ENCODE results near the gene CDT1.
"Not testable (repeated sequence)": the region's sequence is repeated elsewhere in the genome, so short reads cannot be mapped to it uniquely, and the experiment has no call there.

Gene CDT1

DNA sequence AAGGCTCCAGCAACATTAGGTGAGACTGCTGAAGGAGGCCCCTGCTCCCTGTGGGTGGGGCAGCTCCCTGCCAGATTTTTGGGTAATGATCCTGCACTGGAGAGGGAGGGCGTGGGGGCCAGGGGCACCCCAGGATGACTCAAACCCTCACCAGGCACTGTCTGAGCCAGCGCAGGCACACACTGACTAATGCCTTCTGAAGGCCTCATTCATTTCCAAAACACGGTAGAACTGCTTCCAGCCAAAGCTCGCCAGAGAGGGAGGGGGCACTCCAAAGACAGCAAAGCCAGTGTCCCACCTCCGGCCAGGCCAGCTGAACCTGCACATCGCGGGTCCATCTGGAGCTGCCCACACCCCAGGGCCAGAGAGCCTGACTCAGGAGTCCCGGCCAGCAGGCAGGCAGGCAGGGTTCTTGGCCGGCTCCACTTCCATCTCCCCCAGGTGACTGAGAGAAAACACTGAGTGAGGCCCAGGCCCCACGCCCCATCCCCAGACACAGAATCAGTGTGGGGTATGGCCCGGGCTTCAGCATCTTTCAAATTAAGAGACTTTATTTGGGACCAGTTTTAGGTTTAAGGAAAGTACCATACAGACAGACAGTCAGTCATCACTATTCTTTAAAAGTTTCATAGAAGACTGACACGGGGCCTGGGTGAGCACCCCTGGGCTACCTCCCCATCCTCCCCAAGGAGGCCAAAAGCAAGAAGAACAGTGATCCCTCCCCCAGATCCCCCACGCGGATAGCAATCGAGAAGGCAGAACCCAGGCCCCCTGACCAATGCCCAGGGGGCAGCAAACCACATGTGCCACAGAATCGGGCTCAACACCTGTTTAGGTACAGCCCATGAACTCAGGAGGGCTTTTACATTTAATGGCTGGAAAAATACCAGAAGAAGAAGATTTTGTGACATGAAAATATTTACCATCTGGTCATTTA is 20.9 kb upstream of the CDT1 start:
- peak overlapping the region; percentile 94 for H3K27ac ChIP-seq
- DNase-seq (ENCODE audit: low read depth, low spot score): peak; percentile 60

DNA sequence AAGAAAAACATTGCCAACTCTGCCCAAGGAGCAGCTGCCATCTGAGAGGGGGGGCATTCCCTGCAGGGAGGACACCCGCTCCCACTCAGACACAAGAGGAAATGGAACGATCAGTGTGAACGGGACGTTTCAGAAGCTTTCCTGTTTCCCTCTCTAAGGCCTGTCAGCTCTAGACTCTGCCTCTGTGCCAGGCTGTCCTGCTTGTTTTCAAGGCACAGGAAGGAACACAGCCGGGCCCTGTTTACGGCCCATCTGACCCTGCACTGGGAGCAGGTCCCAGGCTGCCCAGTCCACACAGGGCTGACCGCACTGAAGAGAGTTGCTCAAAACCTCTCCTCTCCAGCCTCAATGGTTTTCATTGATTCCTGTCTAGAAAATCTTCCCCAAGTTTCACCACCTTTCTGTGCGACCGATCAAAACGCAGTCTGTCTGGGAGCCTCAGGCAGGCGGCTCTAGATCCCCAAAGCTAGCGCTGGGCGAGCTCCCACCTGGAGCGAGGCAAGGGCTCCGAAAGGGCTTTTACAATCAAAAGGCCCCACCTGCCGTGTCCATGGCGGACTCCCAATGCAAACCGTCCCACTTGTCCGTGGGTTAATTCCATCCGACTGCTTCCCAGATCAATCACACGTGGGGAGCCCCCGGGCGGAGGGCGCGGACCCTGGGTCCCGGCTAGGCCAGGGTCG is 20.1 kb upstream of the CDT1 start:
- H3K27ac ChIP-seq: peak overlapping the region; percentile 94
- DNase-seq (ENCODE audit: low read depth, low spot score): no peak

DNA sequence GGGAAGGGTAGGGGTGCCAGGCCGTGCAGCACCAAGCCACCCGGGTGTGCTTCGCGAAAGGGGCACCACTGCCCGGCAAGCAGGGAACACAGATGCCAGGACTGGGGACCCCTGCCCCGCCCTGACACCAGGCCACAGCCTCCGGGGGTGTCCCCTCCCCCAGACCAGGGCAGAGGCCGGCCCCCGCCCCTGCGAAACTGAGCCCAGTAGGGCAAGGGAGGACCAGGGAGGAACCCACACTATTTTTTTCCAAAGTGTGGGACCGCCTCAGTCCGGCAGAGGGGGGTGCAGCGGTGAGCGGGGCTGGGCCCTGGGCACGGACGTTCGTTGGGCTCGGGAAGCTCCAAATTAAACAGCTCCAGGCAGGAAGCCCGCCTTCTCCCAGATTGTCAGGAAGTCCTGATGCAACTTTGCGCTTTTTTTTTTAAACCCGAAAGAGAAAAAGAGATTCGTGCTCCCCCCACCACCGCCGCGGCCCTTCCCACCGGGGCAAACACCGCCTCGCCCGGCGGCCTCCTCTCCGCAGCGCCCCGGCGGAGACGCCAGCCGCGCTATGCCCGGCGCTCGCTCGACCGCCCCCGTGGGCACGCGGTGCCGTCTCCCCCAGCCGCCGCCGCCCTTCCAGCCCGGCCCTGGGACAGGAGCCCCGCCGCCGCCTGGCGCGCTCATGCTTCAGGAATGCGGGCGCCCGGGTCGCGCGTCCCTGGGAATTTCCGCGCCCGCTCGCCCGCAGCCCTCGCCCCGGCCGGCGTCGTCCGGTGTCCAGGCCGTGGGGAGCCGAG is 19.3 kb upstream of the CDT1 start:
- no peak for DNase-seq (ENCODE audit: low read depth, low spot score)
- H3K27ac ChIP-seq: peak overlapping the region; percentile 94

DNA sequence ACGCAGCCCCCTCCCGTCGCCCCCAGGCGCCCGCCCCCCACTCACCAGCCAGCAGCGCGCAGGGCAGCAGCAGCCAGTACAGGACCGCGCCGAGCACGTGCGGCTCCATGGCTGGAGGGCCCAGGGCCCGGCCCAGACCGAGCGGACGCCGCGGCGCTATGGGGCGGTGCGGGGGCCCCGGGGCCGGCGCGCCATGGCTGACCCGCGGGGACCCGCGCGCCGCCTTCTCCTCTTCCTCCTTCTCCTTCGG is 18.8 kb upstream of the CDT1 start:
- peak overlapping the region; percentile 94 for H3K27ac ChIP-seq
- DNase-seq (ENCODE audit: low read depth, low spot score): no peak

DNA sequence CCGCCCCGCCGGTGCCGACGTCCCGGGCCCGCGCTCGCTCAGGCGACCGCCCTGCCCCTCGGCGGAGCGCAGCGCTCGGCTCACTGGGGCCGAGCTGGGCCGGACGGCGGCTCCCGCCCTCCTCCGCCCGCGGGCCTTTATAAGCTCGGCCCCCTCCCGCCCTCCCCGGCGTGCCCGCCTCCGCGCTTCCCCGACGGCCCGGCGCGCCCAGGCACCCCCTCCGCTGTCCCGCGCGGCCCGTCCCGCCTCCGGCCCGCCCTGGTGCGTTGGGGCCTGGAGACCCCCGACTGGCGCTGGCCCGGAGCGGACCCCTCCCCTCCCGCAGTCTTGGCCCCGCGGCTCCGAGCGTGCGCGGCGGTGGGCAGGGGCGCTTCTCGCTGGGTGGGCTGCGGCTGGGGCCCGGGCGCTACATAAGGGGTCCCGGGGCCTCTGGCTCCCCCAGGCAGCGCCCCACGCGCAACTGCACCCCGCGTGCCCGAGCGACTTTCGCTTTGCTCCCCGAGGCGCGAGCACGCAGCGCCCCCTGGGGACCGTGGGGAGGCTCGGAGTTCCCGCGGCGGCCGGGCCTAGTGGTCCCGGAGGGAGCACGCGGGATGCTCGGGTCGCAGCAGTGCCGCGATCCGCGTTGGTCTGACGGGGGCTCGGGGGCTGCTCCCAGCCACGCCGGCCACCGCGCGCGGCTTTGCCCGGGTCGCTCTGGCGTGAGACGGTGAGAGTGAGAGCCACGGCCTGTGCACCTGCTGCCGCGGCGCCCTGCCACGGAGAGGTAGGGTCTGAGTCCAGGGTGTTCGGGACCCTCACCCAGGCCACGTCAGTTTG is 18.3 kb upstream of the CDT1 start, which contains the start of gene PIEZO1:
TSS of gene PIEZO1 (minus strand) at position 115 of the 819 bp plus-strand sequence. CDS start 256 bp downstream, outside the sequence.
- no peak for DNase-seq (ENCODE audit: low read depth, low spot score)
- H3K27ac ChIP-seq: peak within 1 kb of the TSS; percentile 94

DNA sequence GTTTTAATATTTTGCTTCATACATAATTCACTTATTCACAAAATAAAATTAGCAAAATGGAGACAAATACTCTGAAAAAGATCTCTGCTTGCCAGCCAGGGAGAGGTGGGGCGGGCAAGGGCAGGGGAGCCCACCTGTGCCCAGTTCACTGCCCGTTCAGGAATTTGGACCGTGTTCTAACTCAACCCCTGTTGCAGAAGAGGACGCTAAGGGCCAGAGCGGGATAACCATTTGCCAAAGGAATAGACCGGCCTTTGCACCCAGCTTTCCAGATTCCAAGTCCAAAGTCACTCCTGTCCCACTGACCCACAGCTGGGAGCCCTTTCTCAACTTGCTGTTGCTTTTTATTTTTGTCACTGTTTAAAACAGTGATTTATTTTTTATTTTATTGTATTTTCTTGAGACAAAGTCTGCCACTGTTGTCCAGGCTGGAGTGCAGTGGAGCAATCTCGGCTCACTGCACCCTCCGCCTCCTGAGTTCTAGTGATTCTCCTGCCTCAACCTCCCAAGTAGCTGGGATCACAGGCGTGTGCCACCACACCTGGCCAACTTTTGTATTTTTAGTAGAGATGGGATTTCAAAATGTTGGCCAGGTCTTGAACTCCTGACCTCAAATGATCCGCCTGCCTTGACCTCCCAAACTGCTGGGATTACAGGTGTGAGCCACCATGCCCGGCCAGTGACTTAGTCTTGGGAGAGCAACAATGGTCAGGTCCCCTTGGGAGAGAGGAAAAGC is 15.8 kb upstream of the CDT1 start:
- DNase-seq (ENCODE audit: low read depth, low spot score): no peak
- H3K27ac ChIP-seq: no peak overlapping the region

DNA sequence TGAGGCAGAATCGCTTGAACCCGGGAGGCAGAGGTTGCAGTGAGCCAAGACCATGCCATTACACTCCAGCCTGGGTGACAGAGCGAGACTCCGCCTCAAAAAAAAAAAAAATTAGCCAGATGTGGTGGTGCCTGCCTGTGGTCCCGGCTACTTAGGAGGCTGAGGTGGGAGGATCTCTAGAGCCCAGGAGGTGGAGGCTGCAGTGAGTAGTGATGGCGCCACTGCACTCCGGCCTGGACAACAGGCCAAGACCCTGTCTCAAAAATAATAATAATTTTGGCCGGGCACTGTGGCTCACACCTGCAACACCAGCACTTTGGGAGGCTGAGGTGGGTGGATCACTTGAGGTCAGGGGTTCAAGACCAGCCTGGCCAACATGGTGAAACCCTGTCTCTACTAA is 14.8 kb upstream of the CDT1 start:
- not testable (repeated sequence) for H3K27ac ChIP-seq; DNase-seq (ENCODE audit: low read depth, low spot score)

DNA sequence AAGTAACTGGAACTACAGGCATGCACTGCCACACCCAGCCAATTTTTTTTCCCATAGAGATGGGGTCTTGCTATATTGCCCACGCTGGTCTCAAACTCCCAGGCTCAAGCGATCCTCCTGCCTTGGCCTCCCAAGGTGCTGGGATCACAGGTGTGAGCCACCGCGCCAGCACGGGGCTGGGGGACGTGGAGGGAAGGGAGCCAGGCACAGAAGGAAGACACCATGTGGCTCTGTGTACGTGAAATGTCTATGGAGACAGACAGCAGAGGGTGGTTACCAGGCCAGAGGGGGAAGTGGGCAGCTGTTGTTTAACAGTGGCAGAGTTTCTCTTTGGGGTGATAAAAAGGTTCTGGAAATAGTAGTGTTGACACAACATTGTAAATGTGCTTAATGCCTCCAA is 14.0 kb upstream of the CDT1 start:
- no peak for DNase-seq (ENCODE audit: low read depth, low spot score)
- no peak overlapping the region for H3K27ac ChIP-seq

DNA sequence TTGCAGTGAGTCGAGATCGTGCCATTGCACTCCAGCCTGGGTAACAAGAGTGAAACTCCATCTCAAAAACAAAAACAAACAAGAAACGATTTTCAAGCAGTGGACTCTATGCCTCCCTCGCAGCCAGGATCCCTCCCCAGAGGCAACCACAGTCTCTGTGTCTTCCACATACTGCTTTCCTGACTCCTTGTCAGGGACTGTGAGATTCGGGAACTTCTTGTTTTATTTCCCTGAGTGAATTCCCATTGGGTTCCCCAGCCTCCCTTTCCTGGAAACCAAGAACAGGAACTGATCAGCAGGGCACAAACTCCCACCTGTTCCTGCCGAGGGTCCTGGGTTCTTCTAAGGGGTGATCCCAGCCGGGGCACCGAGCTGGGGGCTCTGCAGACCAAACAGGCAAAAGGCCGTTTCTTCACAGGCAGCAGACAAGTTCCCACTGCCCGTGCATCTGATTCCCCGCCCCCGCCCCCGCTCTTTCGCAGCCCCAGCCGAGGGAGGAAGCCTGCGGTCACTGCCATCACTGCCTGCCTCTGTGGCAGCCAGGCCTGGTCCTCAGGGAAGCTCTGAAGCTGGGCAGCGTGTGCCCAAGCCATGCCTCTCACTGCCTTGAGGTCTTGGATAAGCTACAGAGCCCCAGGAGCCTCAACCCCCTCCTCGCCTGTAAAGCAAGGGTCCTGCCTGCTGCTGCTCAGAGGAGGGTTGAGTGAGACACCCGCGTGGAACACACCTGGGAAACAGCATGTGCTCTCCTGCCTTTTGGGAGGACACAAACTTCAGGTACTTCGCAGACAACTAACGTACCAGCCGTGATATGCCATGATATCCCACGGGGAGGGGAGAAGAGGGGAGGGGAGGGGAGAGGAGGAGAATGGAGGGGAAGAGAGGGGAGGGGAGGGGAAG is 13.0 kb upstream of the CDT1 start:
- no peak for DNase-seq (ENCODE audit: low read depth, low spot score)

DNA sequence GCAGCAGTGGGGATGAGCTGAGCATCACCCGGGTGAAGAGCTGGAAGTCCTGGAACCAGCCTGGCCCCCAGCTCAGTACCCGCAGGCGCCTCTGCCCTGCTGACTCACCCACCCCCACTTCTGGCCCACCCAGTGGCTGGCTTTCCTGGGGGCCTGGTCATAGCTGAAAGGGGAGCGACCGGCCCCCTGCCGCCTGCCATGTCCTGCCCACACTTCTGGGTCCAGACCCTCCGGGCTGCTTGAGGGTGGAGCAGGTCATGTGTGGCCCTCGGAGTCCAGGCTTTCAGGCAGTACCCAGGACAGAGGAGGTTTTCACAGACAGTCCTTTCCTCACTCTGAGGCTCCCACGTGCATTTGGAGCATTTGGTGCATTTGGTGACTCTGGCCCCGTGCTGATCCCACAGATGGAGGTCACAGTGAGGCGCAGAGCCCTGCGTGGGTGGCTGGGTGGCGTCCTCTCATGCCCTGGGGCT is 11.5 kb upstream of the CDT1 start:
- no peak overlapping the region for H3K27ac ChIP-seq
- DNase-seq (ENCODE audit: low read depth, low spot score): no peak

More for the DNA sequence above, 13.0 kb upstream of the CDT1 start:
- H3K27ac ChIP-seq: no peak overlapping the region

DNA sequence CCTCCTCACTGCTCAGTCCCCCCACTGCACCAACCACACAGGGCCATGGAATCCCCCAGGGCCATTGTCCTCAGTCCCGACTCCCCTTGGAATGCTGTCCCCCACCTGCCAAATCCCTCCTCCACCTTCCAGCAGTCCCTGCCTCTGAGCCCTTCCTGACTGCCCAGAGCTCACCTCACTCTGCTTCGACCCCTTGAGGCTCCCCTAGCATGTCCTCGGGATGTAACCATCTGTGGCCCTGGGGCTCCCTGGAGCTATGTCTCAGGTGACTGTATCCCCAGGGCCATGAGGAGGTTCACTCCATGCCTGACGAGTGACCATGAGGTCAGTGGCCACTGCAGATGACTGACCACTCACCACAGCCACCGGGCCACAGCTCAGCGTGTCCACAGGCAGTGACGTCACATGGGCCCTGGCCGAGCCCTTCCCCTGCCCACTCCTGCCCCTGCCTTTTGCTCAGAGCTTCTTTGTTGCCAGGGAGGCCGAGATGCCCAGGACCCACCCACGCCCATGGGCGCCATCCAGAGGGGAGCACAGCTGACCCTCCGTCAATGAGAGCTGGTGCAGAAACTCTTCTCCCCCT is 10.8 kb upstream of the CDT1 start:
- DNase-seq (ENCODE audit: low read depth, low spot score): no peak
- no peak overlapping the region for H3K27ac ChIP-seq

DNA sequence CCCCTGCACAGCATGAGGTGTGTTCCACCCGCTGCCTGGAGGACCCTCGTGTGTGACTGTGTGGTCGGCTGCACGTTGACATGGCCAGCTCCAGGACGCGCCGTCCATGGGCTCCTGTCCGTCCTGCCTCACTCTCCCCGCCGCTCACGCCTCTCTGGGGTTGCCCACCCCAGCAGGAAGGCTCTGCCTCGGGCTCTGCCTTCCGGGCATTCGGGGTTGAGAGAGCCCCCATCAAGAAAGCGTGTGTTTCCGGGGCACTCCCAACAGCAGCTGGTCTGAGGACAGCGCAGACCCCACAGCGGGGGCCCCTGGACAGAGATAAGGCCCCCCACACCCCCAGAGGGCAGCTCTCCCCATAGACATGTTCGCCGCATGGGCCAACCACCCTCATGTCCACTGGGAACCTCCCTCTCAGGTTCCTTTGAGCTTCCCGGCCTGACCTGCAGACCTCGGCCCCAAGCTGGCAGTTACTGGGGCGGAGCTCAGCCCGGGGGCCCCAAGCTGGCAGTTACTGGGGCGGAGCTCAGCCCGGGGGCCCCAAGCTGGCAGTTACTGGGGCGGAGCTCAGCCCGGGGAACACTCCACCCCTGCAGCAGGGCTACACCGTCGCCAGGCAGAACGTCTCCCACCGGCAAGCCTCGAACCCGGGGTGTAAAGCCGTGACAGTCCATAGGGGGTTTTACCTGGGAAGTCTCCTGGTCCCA is 10.2 kb upstream of the CDT1 start:
- H3K27ac ChIP-seq: no peak overlapping the region
- no peak for DNase-seq (ENCODE audit: low read depth, low spot score)

DNA sequence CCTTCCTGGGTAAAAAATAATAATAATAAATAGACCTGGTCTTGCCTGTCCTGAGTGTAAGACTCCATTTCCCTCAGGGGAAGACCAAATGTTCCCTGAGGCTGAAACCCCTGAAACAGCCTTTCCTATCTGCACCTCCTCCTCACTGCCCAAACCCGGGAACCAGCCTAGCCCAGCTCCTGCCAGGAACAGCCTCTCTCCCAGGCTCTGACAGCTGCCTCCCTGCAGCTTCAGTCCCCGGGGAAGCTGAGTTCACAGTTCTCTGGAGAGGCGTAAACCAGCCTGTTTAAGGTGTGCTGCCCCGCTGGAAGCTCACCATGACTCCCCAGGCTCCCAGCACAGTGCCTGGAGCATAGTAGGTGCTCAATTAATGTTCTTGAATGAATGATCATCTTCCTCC is 7.3 kb upstream of the CDT1 start:
- no peak overlapping the region for H3K27ac ChIP-seq
- no peak for DNase-seq (ENCODE audit: low read depth, low spot score)

DNA sequence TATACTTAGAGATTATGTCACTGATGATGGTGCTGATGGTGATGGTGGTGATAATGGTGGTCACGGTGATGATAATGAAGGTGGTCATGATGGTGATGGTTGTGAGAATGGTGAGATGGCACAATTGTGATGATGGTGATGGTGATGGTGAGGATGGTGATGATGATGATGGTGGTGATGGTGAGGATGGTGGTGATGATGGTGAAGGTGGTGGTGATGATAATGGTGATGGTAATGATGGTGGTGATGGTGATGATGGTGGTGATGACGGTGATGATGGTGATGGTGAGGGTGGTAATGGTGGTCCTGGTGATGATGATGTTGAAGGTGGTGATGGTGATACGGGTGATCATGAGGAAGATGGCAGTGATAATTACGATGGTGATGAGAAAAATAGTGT is 5.5 kb upstream of the CDT1 start:
- no peak overlapping the region for H3K27ac ChIP-seq
- DNase-seq (ENCODE audit: low read depth, low spot score): no peak

DNA sequence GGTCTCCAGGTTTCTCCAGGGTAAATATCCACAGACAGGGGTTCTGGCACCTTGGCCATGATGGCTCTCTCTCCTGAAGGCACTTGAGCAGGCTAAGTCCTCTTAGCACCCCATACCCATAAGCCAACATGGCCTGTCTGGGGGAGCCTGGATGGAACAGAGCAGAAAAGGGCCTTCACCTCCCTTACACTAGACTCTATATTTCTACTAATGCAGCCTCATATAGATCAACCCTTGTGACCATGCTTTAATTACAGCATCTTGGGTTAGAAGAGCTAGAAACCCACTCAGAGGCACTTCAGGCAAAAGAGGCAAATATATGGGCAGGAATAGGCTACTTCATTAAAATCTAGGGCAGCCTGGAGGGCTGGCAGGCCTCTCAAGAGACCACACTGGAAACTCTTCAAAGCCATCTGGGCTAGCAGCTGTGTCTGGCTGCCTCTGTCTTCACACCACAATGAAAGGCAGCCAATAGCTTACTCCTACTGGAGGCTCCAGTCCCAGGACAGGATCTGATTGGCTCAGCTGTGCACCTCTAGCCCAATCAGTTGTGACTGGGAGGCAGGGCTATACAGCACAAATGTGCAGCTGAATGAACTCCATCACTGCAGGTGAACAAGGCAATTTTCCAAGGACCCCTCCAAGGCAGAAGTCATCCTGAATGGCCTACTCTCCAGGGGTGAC is 4.7 kb upstream of the CDT1 start:
- no peak overlapping the region for H3K27ac ChIP-seq
- DNase-seq (ENCODE audit: low read depth, low spot score): no peak

DNA sequence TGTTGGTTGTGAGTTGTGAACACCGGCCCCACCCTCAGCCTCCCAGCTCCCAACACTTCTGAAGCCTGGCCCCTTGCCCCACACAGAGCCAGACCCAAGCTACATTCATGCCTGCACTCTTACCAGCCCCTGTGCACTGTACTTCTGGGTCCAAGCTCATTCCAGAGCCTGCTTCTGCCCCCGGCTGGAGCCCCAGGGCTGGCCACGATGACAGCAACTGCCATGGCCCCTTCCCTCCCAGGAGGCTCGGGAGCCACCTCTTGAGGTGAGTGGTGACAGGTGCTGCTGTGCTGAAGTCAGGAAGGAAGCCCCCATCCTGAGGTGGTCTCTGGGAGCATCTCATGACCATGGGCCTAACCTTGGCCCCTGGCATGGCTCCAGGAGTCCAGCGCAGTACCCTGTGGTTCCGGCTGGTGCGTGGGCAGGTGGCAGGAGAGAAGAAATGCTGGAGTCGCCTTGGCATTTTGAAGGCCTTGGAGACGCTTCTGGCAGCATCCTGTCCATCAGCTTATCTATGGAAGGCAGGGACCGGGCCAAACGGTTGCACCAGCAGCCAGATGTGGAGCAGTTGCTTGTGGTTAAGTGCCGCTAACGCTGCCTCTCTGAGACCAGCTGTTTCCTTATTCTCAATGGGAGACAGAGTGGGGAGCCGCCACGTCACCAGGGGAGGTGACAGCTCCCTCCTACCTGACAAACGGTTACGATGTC is 3.9 kb upstream of the CDT1 start:
- no peak overlapping the region for H3K27ac ChIP-seq

More for the DNA sequence above, 3.9 kb upstream of the CDT1 start:
- DNase-seq (ENCODE audit: low read depth, low spot score): no peak
